Muscle layer of colon (tissue), 2 donors: Measurements from ENCODE around the gene TAP2.

Experiments
- H3K27ac ChIP-seq: one replicate; pipeline ENCODE4 v1.7.0; 2013; ENCODE audit warnings: low read depth, mild to moderate bottlenecking, low read length, moderate library complexity
- H3K27me3 ChIP-seq, 2 donors: one replicate each; pipeline ENCODE4 v1.7.0; 2013; ENCODE audit warnings: low read length in 2 of 2, mild to moderate bottlenecking in 2 of 2; ENCODE audit not compliant: insufficient read depth in 2 of 2, control insufficient read depth in 1 of 2
- H3K36me3 ChIP-seq: one replicate; pipeline ENCODE4 v1.7.0; 2013; ENCODE audit warnings: mild to moderate bottlenecking, low read length; ENCODE audit not compliant: insufficient read depth
- H3K4me1 ChIP-seq: one replicate; pipeline ENCODE4 v1.7.0; 2013; ENCODE audit warnings: mild to moderate bottlenecking, low read length; ENCODE audit not compliant: insufficient read depth
- H3K4me3 ChIP-seq, 2 donors: one replicate each; pipeline ENCODE4 v1.7.0; 2013; ENCODE audit warnings: low read length in 2 of 2, low read depth in 1 of 2, mild to moderate bottlenecking in 1 of 2, moderate library complexity in 1 of 2
- H3K9ac ChIP-seq: one replicate; pipeline ENCODE4 v1.7.0; 2013; ENCODE audit warnings: low read length
- H3K9me3 ChIP-seq: one replicate; pipeline ENCODE4 v1.7.0; 2013; ENCODE audit warnings: mild to moderate bottlenecking, low read length
- donor health status: abdominal sarcoma.
- donor health status: Adenocarcinoma of cecum.

TAP2 gene

DNA sequence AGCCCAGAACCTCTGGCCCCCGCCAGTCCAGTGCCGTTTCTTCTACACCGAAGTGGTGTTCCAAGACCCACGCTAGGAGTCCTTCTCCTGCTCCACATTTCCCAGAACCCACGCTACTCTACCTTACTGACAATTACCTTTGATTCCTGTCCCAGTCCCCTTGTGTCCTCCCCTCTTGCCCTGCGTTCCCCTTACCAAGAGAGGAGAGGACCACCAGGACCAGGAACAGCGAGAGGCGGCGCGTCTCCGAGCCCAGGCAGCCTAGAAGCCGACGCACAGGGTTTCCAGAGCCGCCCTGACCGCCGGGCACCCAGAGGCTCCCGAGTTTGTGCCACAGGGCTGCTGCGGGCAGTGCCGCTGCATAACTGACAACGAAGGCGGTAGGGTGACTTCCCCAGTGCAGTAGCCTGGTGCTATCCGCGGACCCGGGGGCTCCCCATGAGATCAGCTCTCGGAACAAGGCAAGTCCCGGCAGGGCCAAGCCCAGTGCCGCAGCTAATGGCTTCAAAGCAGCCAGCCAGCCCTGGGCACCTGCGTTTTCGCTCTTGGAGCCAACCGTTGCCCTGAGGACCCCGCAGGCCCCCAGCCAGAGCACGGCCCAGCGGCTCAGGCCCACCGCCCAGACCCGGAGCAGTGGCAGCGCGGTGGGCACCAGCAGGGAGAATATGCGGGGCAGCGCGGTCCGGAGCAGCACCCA is 14.5 kb upstream of the TAP2 start:
- peaks cover 41% of the 10 kb centered on the region for H3K36me3 ChIP-seq
- H3K4me1 ChIP-seq = peaks cover 31% of the 10 kb centered on the region
- H3K4me3 ChIP-seq = peak overlapping the region; percentile 83 to 97
- peak overlapping the region; percentile 99 for H3K27ac ChIP-seq
- H3K9me3 ChIP-seq = no peaks in the 10 kb centered on the region
- H3K27me3 ChIP-seq = no peaks in the 10 kb centered on the region
- peak overlapping the region; percentile 95 for H3K9ac ChIP-seq

DNA sequence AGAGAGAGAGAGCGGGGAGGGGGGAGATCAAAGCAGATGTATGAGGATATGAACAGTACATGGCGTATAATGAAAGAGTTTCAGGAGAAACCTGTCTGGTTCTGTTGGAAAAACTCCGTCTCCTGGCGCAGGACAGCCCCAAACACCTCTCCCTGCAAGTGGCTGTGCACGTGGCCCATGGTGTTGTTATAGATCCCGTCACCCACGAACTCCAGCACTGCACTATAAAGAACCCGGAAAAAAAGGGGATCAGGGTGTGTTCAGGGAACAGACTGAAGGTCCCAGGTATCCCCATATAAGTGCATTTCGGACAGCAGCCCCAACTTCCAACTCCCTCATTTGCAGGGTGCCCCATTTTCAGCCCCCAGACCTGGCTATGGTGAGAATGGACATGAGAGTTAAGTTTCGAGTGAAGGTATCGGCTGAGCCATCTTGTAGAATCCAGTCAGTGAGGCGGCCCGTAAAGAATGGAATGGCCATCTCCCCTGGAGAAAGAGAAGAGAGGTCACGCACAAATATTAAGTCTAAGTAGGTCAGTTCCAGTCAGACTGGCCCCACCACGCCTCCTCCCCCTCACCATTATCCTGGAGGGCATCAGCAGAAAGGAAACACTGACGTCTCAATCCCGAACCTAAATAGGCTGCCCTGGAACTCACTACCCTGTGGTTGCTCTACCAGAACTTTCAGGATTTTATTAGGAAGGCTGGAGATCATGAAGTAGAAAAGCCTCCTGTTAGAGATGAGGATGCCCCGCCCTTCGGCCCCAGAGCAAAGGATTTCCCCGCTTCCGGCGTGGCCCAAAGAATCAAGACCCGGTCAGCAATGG is 13.7 kb upstream of the TAP2 start:
- H3K36me3 ChIP-seq = peaks cover 41% of the 10 kb centered on the region
- peak overlapping the region; percentile 99 for H3K27ac ChIP-seq
- H3K4me3 ChIP-seq = peak overlapping the region; percentile 83 to 97
- peak overlapping the region; percentile 95 for H3K9ac ChIP-seq
- H3K27me3 ChIP-seq = no peaks in the 10 kb centered on the region
- no peaks in the 10 kb centered on the region for H3K9me3 ChIP-seq
- H3K4me1 ChIP-seq = peaks cover 31% of the 10 kb centered on the region

DNA sequence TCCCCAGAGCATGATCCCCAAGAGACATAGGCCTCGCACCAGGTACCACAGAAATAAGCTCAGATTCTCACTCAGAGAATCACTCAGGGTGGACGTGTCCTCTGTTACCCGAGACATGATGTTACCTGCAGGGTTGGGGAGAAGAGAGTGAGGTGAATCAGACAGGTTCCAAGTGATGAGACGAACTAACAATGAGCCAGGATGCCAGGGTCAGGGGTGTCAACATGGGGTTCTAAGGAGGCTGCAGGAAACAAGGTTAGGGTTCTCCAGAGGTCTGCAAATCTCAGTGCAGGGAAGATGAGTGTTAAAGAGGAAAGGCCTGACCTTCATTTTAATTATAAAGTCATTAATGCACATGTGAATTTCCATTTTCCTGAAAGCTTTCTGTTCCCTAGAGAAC is 12.5 kb upstream of the TAP2 start:
- H3K27me3 ChIP-seq = no peaks in the 10 kb centered on the region
- no peaks in the 10 kb centered on the region for H3K9me3 ChIP-seq
- H3K4me3 ChIP-seq = no peak overlapping the region
- no peak overlapping the region for H3K9ac ChIP-seq
- H3K4me1 ChIP-seq = peaks cover 31% of the 10 kb centered on the region
- H3K36me3 ChIP-seq = peaks cover 51% of the 10 kb centered on the region
- H3K27ac ChIP-seq = no peak overlapping the region

DNA sequence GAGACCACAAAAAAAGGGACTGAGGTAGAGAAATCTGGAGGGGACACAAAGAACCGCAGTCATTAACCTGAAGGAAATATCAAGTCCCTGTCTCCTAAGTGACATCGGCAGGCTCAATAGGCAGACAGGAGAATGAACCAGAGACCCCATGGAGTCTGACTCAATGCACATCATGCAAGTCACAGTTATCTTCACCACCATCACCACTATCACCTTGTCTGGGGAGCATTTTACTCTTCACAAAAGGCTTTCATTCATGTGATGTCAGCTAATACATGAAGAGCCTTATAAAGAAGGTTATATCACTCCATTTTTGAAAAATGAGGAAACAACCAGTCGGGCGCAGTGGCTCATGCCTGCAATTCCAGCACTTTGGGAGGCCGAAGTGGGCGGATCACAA is 10.6 kb upstream of the TAP2 start:
- Histone ChIP-seq H3K9me3 (no peaks in the 10 kb centered on the region), H3K36me3 (peaks cover 60% of the 10 kb centered on the region), H3K27me3 (no peaks in the 10 kb centered on the region), H3K9ac (no peak overlapping the region), H3K27ac (no peak overlapping the region), H3K4me1 (peaks cover 29% of the 10 kb centered on the region), H3K4me3 (no peak overlapping the region)

DNA sequence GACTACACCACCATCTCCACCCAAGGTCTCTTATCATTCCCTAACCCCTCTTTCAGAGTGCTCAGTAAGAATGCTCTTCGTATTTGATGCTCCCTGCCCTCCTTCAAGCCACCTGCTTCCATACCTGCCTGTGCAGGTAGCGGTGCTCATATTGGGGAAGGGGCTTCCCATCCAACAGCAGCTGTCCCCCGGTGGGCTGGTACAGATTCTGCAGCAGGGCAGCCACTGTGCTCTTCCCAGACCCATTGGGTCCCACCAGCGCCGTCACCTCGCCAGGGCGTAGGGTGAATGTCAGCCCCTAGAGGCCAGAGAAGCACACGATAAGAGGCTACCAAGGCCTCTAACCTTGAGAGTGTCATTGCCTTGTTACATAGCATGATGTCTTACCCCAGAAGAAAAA is 9.3 kb upstream of the TAP2 start:
- H3K4me1 ChIP-seq = peaks cover 31% of the 10 kb centered on the region
- H3K27ac ChIP-seq = no peak overlapping the region
- no peak overlapping the region for H3K4me3 ChIP-seq
- no peaks in the 10 kb centered on the region for H3K27me3 ChIP-seq
- no peaks in the 10 kb centered on the region for H3K9me3 ChIP-seq
- H3K36me3 ChIP-seq = peaks cover 60% of the 10 kb centered on the region
- no peak overlapping the region for H3K9ac ChIP-seq

DNA sequence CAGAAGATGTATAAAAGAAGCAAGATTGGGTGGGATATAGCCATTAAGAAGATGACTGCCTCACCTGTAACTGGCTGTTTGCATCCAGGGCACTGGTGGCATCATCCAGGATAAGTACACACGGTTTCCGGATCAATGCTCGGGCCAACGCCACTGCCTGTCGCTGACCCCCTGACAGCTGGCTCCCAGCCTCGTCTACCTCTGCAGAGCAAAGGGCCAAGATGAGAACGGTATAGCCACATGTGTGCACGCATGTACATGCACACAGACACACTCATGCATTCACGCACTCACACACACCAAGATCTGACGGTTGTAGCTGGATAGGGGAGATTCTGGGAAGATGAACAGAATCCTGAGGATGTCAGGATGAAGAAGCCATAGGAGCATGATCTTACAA is 8.5 kb upstream of the TAP2 start:
- Histone ChIP-seq H3K27ac (no peak overlapping the region), H3K9ac (no peak overlapping the region), H3K4me3 (no peak overlapping the region), H3K4me1 (peaks cover 34% of the 10 kb centered on the region), H3K9me3 (no peaks in the 10 kb centered on the region), H3K27me3 (no peaks in the 10 kb centered on the region), H3K36me3 (peaks cover 67% of the 10 kb centered on the region)

DNA sequence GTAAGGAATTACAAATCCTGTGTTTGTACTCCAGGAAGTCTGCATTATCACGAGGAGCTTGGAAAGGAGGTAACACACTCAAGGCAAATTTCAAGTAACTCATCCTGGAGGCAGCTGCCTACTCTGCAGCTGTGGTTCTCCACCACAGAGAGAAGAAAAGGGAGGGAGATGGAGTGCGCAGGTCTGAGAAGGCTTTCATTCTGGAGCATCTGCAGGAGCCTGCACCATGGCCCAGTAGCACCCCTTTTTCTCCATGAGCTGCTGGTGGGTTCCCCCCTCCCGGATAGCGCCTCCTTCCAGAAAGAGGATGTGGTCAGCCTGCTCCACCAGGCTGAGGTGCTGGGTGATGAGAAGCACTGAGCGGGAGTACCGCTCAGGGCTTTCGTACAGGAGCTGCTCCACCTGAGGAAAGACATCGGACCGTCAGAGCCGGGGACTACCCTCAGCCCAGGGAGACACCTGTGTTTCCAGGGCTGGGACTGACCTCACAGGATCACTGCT is 6.9 kb upstream of the TAP2 start:
- H3K9ac ChIP-seq = no peak overlapping the region
- peaks cover 23% of the 10 kb centered on the region for H3K4me1 ChIP-seq
- no peaks in the 10 kb centered on the region for H3K9me3 ChIP-seq
- peak overlapping the region in 1 of 2 donors; percentile 96 for H3K4me3 ChIP-seq
- H3K36me3 ChIP-seq = peaks cover 70% of the 10 kb centered on the region
- H3K27me3 ChIP-seq = no peaks in the 10 kb centered on the region
- no peak overlapping the region for H3K27ac ChIP-seq

DNA sequence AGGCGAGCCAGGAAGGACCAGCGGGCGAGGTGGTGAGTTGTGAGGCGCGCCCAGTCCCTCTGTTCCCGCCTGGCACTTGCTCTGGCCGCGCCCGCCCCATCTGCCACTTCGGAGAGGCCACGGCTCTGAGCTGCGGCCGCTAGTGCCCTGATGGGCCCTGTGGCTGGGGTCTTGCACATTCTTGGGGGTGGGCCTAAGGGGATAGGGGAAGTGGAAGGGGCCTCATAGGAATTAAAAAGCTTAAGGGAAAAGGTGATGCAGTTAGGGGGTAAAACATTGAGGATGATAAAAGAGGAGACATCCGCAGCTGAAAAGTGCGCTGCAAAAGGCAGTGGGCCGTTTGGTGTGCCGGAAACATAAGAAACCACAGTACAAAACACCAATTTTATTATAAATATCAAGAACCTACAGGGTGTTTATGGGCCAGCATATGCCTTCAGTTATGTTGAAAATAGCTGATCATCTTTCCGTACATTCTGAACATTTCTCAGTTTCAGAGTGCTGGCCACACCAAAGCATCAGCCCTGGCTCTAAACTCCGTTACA is 6.4 kb upstream of the TAP2 start:
- Histone ChIP-seq H3K36me3 (peaks cover 65% of the 10 kb centered on the region), H3K9ac (no peak overlapping the region), H3K27ac (peak overlapping the region; percentile 98), H3K27me3 (no peaks in the 10 kb centered on the region), H3K4me1 (peaks cover 23% of the 10 kb centered on the region), H3K4me3 (peak overlapping the region; percentile 83 to 96), H3K9me3 (no peaks in the 10 kb centered on the region)

DNA sequence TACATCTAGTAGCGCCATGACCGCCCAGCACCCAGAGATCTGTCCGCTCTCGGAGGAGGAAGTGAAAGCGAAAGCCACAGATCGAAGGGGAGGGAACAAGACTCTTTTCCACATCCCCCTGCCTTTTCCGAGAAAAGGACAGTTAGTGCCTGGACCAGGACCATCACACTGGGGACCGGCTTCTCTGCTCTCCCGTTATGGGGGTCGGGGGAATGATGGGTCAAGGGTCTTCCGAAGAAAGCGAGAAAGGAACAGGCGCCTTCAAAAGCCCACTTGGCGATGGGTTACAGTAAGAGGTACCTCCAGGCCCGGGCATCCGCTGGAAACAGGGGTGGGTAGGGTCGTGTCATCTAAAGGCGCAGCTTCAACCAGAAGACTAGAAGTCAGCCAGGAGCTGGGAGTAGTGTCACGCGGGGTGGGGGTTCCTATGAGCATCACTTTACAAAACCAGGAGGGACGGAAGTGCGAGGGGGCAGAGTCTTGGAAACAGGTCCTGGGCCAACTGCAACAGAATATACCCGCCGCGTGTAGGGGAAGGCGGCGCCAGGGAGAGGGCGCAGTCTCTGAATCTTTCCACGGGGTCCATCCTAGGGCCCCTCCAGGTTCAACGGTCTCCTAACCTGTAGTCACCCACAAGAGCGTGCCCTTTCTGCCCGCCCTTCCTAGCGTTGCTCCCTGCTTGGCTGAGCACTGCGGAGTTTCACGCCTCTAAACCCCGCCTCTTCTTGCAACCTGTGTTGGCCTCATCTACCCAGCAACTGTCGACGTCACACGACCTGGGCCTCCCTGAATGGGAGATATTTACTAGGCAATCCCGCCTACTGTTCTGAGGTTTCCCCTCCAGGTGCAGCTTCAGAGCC is 5.7 kb upstream of the TAP2 start, which contains the start of gene PSMB8:
Gene PSMB8 (minus strand): TSS at position 69 of the 860 bp plus-strand sequence. CDS start 51 bp downstream, at position 18.
- no peaks in the 10 kb centered on the region for H3K27me3 ChIP-seq
- H3K27ac ChIP-seq = peak within 1 kb of the TSS; percentile 98
- H3K4me3 ChIP-seq = peak within 1 kb of the TSS; percentile 83 to 96
- no peaks in the 10 kb centered on the region for H3K9me3 ChIP-seq
- peaks cover 23% of the 10 kb centered on the region for H3K4me1 ChIP-seq
- H3K9ac ChIP-seq = peak within 1 kb of the TSS; percentile 96
- peaks cover 63% of the 10 kb centered on the region for H3K36me3 ChIP-seq

DNA sequence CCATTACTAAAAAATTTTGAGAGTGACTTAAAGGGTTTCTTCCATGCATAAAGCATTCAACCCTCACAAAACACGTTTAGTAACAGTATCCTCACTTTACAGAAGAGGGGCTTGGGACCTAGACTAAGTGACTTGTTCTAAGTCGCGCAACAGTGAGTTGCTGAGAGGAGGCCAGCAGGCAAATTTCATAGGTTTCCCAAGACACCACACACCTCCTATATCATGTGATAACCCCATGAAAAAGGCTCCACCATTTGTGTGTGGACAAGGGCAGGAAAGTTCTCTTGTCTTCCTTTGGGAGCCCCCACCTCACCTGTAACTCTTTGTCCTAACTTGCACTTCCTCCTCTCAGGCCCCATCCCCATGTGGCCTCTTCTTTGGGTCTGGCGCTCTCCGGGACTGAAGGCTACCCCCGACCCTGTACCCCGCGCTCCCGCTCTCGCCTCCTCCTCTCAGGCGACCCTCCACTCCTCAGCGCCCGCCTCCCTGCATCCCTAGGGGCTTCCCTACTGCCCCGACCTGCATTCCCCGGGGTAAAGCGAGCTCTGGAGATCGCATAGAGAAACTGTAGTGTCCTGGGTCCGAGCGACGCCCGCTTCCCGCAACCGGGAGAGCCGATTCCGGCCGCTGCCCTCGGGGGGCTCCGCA is 4.9 kb upstream of the TAP2 start:
- H3K9me3 ChIP-seq = no peaks in the 10 kb centered on the region
- H3K27me3 ChIP-seq = no peaks in the 10 kb centered on the region
- peak overlapping the region; percentile 98 for H3K27ac ChIP-seq
- H3K36me3 ChIP-seq = peaks cover 56% of the 10 kb centered on the region
- peak overlapping the region; percentile 83 to 96 for H3K4me3 ChIP-seq
- H3K4me1 ChIP-seq = peaks cover 23% of the 10 kb centered on the region
- H3K9ac ChIP-seq = peak overlapping the region; percentile 96
